Limb (tissue), 2 donors: Measurements from ENCODE around the gene PTGES3L.
A peak's percentile ranks its signal among the peaks of the same experiment; 100 is the strongest.

ENCODE experiments used
- DNase-seq, 2 donors: peaks; one replicate each; pipeline ENCODE4 v3.0.0-alpha.2; 2016; ENCODE audit errors: extremely low spot score in 2 of 2

PTGES3L gene

DNA sequence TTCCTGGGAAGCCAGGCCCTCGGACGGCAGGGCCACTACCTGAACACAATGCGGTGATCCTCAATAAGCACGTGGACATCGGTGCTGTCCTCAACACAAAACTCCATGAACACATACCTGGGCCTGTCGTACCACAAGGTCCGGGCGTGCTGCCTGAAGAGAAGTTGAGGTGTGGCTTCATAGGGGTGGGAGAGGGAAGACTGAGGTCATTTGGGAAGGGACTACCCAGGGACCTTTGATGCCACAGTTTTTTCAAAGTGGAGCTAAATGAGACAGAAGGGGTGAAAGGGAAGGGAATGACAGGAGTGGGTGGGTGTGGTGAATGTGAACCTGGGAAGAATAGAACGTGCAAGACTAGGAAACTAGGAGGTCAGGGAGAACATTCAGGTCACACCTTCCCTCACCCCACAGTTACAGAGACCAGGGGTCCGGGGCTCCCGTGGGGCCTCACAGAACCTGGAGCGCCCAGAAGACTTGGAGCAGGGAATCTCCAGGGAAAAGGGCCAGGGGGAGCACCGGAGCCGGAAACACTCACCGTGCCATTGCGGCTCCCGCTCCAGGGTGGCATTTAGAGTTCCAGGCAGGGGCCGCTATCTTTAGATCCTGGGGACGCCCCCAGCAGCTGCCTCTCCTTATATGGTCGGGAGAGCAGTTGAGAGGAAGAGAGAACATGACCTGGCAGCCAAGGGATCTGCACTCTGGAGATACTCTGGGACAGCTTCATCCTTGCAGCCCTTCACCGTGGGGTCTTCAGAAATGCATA is at the start of gene PTGES3L:
Gene PTGES3L (minus strand): TSS at position 570 of the 763 bp plus-strand sequence. CDS start 27 bp downstream, at position 543.
- peak; percentile 51 to 66 for DNase-seq

DNA sequence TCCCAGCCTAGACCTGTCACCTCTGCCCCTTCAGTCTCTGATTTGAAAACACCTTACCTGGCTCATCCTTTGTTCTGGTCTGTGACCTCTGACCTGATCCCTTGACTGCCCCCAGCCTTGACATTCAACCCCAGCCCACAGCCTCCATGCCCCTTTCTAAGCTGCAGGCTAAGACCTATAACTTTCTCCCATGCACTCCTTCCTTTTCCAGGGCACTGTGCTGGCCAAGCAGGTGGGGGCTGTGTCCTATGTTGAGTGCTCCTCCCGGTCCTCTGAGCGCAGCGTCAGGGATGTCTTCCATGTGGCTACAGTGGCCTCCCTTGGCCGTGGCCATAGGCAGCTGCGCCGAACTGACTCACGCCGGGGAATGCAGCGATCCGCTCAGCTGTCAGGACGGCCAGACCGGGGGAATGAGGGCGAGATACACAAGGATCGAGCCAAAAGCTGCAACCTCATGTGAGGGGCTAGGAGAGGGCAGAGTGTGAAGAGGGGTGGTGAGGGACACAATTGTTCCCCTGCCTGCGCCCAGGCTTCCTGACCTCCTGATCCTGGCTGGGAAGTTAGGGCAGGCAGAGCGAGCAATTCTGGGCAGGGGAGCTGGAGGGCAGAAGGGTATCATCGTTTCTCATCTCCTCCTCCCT is 48.5 kb upstream of the PTGES3L start:
- DNase-seq = no peak

DNA sequence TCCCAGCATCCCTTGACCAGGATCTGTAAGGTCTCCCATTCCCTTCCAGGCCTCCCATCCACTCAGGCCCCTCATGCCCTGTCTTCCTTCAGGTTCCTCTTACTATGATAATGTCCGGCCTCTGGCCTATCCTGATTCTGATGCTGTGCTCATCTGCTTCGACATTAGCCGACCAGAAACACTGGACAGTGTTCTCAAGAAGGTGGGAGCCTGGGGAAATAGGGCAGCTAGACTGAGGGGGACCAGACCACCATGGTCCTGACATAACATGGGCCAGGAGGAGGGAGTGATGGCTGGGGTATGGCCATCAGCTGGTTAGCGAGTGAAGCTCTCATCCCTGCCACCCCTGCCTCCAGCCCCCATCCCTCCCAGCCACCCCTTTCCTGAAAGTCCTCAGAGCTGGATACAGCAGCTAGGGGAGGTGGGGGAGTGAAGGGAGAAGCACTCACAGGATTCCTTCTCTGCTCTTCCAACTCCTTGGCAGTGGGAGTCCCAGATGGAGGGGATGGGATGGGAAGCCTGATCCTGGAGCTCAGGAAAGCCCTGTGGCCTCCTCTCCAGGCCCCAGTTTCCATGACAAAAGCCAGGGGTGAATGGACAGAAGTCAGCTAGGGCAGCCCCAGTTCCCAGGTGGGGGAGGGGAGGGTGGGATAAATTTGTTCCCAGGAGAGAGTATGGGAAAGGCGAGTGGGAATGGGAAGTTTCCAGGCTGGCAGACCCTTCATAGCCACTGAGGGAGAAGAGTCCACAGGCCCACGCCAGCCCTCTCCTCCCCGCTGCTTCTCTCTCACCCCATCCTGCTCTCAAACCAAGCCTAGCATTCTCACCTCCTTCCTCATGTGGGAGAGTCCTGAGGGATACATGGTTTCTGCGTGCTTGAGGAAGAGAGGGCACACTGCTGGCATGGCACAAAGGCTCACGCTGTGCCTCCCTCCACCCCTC is 47.5 kb upstream of the PTGES3L start:
- DNase-seq = no peak

DNA sequence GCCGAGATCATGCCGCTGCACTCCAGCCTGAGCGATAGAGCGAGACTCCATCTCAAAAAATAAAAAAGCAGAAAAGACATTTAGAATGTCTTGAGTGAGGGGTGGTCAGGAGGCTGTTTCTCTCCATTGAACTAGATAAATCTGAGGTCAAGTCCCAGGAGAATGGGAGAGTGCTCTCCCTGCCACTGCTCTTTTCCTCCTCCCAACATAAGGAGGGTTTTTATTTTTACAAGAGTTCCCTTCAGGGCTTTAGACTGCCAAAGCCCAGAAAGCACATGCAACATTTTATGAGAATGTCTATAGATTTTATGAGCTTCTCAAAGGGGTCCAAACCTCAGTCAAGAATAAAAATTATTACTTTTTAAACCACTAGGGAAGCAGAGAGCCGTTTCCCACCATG is 46.7 kb upstream of the PTGES3L start:
- DNase-seq = no peak

DNA sequence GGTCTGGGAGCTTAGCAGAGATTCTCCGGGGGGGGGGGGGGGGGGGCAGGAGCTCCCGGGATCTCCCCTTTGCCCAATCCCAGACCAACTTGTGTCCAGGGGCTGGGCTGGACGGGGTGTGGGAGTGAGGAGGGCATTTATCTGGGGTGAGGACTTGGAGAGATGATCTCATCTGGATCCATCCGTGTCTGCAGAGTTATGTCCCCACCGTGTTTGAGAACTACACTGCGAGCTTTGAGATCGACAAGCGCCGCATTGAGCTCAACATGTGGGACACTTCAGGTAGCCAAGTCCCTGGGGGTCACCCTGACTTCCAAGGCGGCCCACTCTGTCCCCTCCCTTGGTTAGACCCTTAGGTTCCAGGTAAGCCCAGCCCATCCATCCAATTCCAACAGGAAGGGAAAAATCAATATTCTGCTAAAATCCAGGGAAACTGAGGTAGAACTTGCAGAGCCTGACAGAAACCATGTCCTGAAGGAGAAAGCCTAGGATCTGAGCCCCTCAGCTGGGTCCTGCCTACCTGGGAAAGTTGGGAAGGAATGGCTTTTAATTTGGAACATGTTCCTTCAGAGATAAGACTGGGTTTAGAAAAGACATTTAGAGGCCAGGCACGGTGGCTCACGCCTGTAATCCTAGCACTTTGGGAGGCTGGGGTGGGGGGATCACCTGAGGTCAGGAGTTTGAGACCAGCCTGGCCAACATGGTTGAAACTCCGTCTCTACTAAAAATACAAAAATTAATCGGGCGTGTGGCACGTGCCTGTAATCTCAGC is 46.1 kb upstream of the PTGES3L start:
- no peak for DNase-seq

DNA sequence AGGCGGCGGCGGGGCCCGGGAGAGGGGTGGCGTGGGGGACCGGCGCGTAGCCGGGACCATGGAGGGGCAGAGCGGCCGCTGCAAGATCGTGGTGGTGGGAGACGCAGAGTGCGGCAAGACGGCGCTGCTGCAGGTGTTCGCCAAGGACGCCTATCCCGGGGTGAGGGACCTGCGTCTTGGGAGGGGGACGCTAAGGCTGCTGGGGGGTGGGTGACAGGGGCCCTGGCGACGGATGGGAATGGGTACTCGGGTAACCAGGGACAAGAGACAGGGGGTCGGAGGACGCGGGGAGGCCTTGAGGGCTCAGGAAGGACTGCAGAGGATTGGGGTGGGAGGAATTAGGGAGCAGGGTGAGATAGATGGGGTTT is 45.4 kb upstream of the PTGES3L start:
- no peak for DNase-seq

DNA sequence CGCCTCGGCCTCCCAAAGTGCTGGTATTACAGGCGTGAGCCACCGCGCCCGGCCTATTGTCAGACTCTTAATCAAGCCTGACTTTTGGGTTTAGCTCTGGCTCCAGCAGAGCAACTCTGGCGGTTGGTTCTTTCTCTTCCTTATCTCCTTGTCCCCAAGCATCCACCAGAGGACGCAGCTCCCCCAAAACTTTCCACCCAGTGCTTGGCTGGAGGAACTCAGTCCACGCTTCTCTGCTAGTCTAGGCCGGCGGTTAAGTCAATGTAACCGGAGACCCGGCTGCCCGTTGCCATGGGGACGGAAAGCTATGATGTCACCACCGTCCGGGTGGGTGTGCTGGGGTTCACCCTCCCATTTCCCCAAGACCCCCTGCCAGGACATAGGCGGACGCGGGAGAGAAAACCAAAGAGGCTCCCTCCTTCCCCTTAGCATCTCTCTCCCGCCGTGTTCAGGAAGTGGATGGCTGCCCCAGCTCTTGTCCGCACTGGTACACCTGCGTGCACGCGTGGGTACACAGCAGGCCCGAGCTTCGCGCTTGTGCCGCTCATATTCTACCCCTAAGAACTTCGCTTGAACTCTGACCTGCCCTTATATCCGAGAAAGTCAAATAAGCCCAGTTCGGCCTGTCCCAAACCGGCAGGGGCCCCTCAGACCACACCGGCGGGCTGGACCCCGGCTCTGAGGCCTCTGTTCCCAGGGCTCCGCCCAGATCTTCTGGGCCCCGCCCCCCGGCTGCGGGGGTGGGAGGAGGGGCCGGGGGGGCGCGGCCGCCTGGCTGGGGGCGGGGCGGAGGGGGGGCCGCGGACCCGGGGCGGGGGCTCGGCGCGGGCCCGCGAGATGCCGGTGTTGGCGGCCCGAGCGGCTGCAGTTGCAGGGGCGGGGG is 44.8 kb upstream of the PTGES3L start, which contains the start of gene RND2:
Gene RND2 (plus strand): TSS at position 825 of the 883 bp plus-strand sequence. CDS start 117 bp downstream, outside the sequence.
- peak; percentile 91 to 96 for DNase-seq

DNA sequence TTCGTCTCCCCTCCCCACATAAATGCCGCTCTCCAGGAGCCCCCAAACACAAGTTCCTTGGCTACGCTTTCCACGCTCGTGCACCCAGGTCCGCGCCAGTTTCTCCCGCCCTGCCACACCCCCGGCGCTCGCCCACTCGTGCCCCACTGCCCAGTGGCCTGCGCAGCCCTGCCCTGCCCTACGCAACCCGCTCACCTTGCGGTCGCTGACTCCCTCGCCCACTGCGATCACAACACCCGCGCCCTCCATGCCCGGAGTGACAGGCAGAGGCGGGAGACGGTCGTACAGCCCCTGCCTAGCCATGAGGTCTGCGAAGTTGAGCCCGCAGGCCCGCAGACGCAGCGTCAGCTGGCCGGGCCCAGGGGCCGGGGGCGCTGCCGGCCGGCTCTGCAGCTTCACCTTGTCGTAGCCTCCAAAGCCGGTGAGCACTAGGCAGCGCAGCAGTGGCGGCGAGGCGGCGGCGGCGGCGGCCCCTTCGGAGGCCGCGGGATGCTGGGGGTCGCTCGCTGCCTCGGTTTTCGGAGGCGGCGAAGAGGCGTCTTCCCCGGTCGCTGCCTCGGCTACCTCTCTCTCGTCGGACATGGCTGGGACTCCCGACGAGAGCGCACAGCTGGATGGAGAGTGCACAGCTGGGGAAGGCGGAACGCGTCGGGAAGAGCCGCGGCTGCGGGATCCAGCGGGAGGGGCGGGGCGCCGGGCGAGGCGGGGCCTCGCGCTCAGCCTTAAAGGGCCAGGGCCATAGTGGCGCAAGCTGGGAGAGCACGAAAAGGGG is 42.0 kb upstream of the PTGES3L start, which contains the start of gene VAT1:
Gene VAT1 (minus strand): TSS at position 645 of the 772 bp plus-strand sequence. CDS start 63 bp downstream, at position 582.
- DNase-seq = peak; percentile 84 to 89

- peak in 1 of 2 donors; percentile 78 for DNase-seq
These were observed 41.2 kb upstream of the PTGES3L start for GRCh38 chr17:43020789-43021740.

GRCh38 chr17:43020030-43020621 is 40.2 kb upstream of the PTGES3L start:
- DNase-seq = no peak

GRCh38 chr17:43019418-43019817 is 39.5 kb upstream of the PTGES3L start:
- no peak for DNase-seq

DNA sequence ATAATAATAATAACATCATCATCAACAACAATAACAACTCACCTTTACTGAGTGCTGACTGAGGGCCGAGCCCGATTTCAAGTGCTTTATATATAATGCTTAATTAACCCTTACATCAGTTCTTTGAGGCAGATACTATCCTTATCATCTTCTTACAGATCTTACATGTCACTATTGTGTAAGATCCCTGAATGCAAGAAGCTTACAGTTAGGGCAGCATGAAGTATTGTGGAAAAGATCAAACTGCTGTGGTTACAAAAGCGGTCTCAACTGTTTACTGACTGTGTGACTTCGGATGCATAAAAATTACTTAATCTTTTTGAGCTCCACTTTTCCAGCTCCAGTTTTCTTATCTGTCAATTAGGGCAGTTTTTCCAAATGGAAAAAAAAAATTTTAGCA is 39.1 kb upstream of the PTGES3L start:
- no peak for DNase-seq

DNA sequence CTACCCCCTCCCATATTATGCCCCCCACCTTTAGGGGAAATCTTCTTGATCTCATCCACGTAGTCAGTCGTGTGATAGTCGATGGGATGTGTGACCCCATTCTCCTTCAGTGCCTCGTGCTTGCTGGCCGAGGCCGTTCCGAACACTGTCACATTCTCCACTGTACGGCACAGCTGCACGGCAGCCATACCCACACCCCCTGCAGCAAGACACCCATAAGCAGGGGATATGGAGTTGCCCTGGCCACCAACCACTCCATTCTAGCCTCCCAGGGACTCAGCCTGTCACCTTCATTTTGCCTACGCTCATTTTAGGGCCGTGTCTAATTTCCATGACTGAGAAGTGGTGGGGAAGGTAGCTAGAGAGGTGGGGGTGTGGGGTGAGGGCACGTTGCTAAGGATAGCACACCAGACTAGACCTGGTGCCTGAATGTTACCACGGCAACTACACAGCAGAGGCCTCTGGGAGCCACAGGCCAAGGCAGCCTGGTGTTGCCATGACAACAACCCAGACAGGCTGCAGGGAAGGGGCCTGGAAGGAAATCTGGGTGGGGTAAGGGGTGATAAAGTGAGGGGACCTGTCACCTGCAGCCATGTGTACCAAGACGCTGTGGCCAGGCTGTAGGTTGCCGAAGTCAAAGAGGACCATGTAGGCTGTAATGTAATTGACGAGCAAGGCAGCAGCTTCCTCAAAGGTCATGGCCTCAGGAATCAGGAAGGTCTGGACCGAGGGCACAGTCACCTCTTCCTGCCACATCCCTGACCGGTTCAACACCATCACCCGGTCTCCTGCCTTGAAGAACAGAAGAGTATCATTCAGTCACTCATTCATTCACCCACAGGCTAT is 38.4 kb upstream of the PTGES3L start:
- peak in 1 of 2 donors; percentile 46 for DNase-seq

- DNase-seq = no peak
These were observed 36.3 kb upstream of the PTGES3L start for GRCh38 chr17:43016216-43016615.

- no peak for DNase-seq
These were observed 35.7 kb upstream of the PTGES3L start for GRCh38 chr17:43015579-43015978.

- DNase-seq = no peak
These were observed 35.0 kb upstream of the PTGES3L start for GRCh38 chr17:43014649-43015542.
